Heart right ventricle (tissue), 16 donors: ENCODE results near the gene TBC1D22A. TPM values are rescaled to one million over a fixed set of nuclear protein-coding genes. Genes with fewer than 3 reads are reported as not detected.

Experiments used
- ATAC-seq, 8 donors: fragments of 200-7000 bp; cut with Tn5 transposase; one replicate each; pipeline ENCODE4 v1.9.1; 2020; ENCODE audit warnings: mild to moderate bottlenecking in 8 of 8, moderate library complexity in 8 of 8, moderate number of reproducible peaks in 1 of 8
- DNase-seq, 2 donors: peaks; one replicate each; pipeline ENCODE4 v3.0.0-alpha.2; 2020
- H3K27ac ChIP-seq, 10 donors: fragments of 200-600 bp; sonication (generic) in 2 of 10; one replicate each; pipeline versions ENCODE4 v1.5.0 to v1.8.0; 2020 to 2022; ENCODE audit warnings: mild to moderate bottlenecking in 3 of 10
- H3K27me3 ChIP-seq, 7 donors: fragments of 200-600 bp; one replicate each; pipeline ENCODE4 v1.8.0; 2021 to 2022; ENCODE audit warnings: mild to moderate bottlenecking in 2 of 7
- H3K36me3 ChIP-seq, 9 donors: fragments of 200-600 bp; sonication (generic) in 1 of 9; one replicate each; pipeline versions ENCODE4 v1.5.0 to v1.8.0; 2020 to 2022; ENCODE audit warnings: mild to moderate bottlenecking in 2 of 9
- H3K4me1 ChIP-seq, 9 donors: fragments of 200-600 bp; sonication (generic) in 1 of 9; one replicate each; pipeline versions ENCODE4 v1.5.0 to v1.8.0; 2020 to 2022; ENCODE audit warnings: mild to moderate bottlenecking in 4 of 9
- H3K4me3 ChIP-seq, 10 donors: fragments of 200-600 bp; sonication (generic) in 2 of 10; one replicate each; pipeline versions ENCODE4 v1.5.0 to v1.8.0; 2020 to 2022; ENCODE audit warnings: mild to moderate bottlenecking in 7 of 10, moderate library complexity in 2 of 10
- H3K9me3 ChIP-seq, 11 donors: fragments of 200-600 bp in 10 of 11; sonication (generic) in 2 of 11; one replicate each; pipeline versions ENCODE4 v1.5.0 to v1.8.0; 2013 to 2022; ENCODE audit warnings: mild to moderate bottlenecking in 2 of 11, control low read depth in 1 of 11, moderate library complexity in 1 of 11
- CTCF ChIP-seq, 9 donors: fragments of 200-600 bp; sonication (generic) in 2 of 9; IDR thresholded peaks; one replicate each; pipeline versions ENCODE4 v1.5.0 to v1.8.0; 2021 to 2022; ENCODE audit warnings: antibody characterized with exemption in 9 of 9, mild to moderate bottlenecking in 5 of 9, moderate library complexity in 1 of 9
- WGBS, 2 donors: extraction: QIAGEN DNeasy Blood & Tissue Kit; methylation state at CpG; one replicate each; pipeline ENCODE4 v1.1.7; 2013; ENCODE audit warnings: inconsistent platforms in 1 of 2; 5-methylcytosine and 5-hydroxymethylcytosine counted together
- intact Hi-C, 10 donors: fragments of 100-400 bp; cut with DNase I; formaldehyde crosslinking; loops; one replicate each; pipeline versions ENCODE4 v1.11.1 to v1.14.2; 2022
- polyA plus RNA-seq, 2 donors: library from polyadenylated mRNA; stranded (reverse); fragments of 200-250 nt; gene quantifications; one replicate each; pipeline ENCODE4 v1.2.3, GENCODE V29; 2013
- total RNA-seq, 10 donors: library from RNA; stranded (reverse); fragmentation: NEBNext Ultra II Directional in 3 of 10; extraction: Animal tissue kit (Norgen Biotek cat#: 25700) in 3 of 10; gene quantifications; one replicate each; pipeline versions ENCODE4 v1.2.1 to v1.2.4, GENCODE V29; 2021 to 2023
- donor health status: Arrhythmogenic right ventricular cardiomyopathy.
- donor health status: ischemic (EF 13 %, LVEDD 7.1; RV severe dilation, severe dysfunction).
- donor health status: healthy with polysubstance abuse.
- donor health status: DM: no; HTN: yes; CAD: no.
- donor health status: DM: no; HTN: no; CAD: no.
- donor health status: ischemic (EF 25% LVEDD 6.9; RV normal size, moderate dysfunction).
- donor health status: ischemic (EF 25% LVEDD 5.7; RV mildly dilated, moderate dysfunction).
- donor health status: healthy.
- donor health status: DM: yes; HTN: yes; CAD: no.
- donor health status: Ischemic cardiomyopathy.
- donor health status: ischemic (EF 35%, LVEDD 5.7; RV mildly dilated, moderate dysfunction).
- donor health status: nonischemic (EF 11% LVEDD 7.7; RV severe dilation, severe dysfunction).
- donor health status: DM: yes; HTN: yes; CAD: no.
- donor health status: PGD.
- donor health status: ischemic (EF 29% LVEDD 5.4; RV normal size, mild dysfunction).
- donor health status: nonischemic (EF 23%, LVEDD 6.1; RV moderate dilation, normal function).

The TBC1D22A gene
- total and polyA plus RNA-seq, 12 donors, result 7.2 to 27.9 (median 17.9) TPM

GRCh38 chr22:46827781-46828180, 65.3 kb downstream of the TBC1D22A start:
- 98 to 99% methylated on average over 12 of the region's 12 CpGs for WGBS, 2 donors
- intact Hi-C loops, result no loop called here
- no peak for ATAC-seq

DNA sequence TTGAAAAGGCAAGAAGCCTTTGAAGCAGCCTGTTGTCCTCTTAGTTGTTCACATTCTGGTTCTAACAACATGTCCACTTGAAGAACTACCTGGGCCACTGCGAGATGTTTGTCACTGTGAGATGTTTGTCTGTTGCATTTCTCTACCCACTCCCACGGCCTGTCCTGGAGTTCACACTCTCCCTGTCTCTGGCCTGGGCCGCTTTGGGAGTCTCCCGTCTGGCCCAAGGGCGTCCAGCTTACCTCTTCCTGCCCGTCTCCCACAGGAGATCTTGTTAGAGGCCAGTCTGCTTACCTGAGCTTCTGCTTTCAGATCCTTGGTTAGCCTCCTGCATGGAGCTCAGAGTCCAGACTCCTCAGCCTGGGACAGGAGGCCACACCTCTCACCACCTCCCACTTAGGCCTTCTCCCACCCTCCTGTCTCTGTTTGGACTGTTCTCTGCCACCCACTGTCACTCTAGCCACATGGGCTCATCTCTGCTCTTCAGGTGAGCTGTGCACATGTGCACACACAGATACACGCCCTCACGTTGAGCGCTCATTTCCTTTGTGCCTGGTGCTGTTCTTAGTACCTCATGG, 66.0 kb downstream of the TBC1D22A start:
- Histone ChIP-seq H3K4me3 (no peak overlapping the region), H3K36me3 (peaks cover 0 to 18% (median 0%) of the 10 kb centered on the region in 9 donors), H3K4me1 (peaks cover 10 to 35% (median 29%) of the 10 kb centered on the region in 9 donors), H3K9me3 (no peaks in the 10 kb centered on the region), H3K27ac (no peak overlapping the region), H3K27me3 (no peaks in the 10 kb centered on the region)
- no peak for DNase-seq
- no peak for ATAC-seq
- 93 to 95% methylated on average over 9 of the region's 9 CpGs for WGBS, 2 donors
- intact Hi-C loops, result no loop called here
- no peak for TF ChIP-seq CTCF (IDR thresholded peaks at IDR 0.05)

More at GRCh38 chr22:46827781-46828180, 65.3 kb downstream of the TBC1D22A start:
- no peaks in the 10 kb centered on the region for H3K27me3 ChIP-seq
- no peak overlapping the region for H3K4me3 ChIP-seq
- H3K27ac ChIP-seq, result no peak overlapping the region
- H3K4me1 ChIP-seq, result peaks cover 10 to 35% (median 29%) of the 10 kb centered on the region in 9 donors
- no peak for TF ChIP-seq CTCF (IDR thresholded peaks at IDR 0.05)
- H3K36me3 ChIP-seq, result peaks cover 0 to 22% (median 0%) of the 10 kb centered on the region in 9 donors
- H3K9me3 ChIP-seq, result no peaks in the 10 kb centered on the region
- DNase-seq, result no peak

DNA sequence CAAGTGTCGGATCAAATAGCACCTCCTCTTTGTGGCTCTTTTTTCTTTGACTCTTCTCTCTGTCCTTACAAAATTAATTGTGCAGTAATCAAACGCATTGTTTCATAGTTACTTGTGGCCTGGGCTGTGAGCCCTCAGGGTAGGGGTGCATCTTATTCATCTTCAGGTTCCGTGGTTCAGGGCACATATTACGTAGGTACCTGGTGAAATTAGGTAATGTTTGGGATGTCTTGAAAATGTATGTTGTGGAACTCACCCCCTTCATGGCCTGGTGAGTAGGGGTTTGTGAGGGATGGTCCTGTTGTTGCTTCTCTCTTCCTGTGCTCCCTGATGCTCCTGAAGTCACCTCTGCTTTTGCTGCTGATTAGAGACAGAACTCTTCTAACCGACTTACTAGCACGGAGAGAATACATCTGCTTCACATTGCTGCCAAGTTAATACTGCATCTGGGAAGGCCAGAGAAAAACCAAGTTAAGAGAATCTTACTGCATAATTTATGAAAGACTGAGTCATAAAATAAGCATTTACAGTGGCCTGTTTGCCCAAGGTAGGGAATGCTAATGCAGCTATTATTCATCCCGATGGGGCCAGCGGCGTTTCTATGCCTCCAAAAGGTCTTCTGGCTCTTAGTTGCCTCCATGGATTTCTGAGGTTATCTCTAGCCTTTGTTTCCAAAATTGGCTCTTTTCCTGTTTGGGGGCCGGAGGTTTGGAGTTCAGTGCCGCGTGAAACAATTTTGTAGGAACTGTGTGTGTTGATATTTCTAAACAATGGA, 66.9 kb downstream of the TBC1D22A start:
- Histone ChIP-seq H3K36me3 (peaks cover 0 to 9% (median 0%) of the 10 kb centered on the region in 9 donors), H3K27me3 (no peaks in the 10 kb centered on the region), H3K9me3 (peaks cover 0 to 5% (median 0%) of the 10 kb centered on the region in 11 donors), H3K27ac (peak overlapping the region in 2 of 10 donors; percentile 35 to 40), H3K4me1 (peaks cover 10 to 38% (median 29%) of the 10 kb centered on the region in 9 donors), H3K4me3 (no peak overlapping the region)
- intact Hi-C loops, result no loop called here
- DNase-seq (no peak), ATAC-seq (peak in 5 of 8 donors; percentile 9 to 45 (median 32))
- no peak for TF ChIP-seq CTCF (IDR thresholded peaks at IDR 0.05)
- WGBS, 2 donors, result 58 to 69% methylated on average over 12 of the region's 12 CpGs

- H3K36me3 ChIP-seq, result peaks cover 0 to 8% (median 0%) of the 10 kb centered on the region in 9 donors
- ATAC-seq (peak in 7 of 8 donors; percentile 50 to 88 (median 79)), DNase-seq (peak; percentile 59 to 62)
- no peak overlapping the region for H3K4me3 ChIP-seq
- peaks cover 10 to 38% (median 29%) of the 10 kb centered on the region in 9 donors for H3K4me1 ChIP-seq
- H3K9me3 ChIP-seq, result peaks cover 0 to 14% (median 4%) of the 10 kb centered on the region in 11 donors
- H3K27me3 ChIP-seq, result no peaks in the 10 kb centered on the region
- no peak for TF ChIP-seq CTCF (IDR thresholded peaks at IDR 0.05)
- WGBS, 2 donors, result 73 to 76% methylated on average over 15 of the region's 15 CpGs
- intact Hi-C loops, result no loop called here
- peak overlapping the region in 3 of 10 donors; percentile 20 to 47 (median 35) for H3K27ac ChIP-seq
Measured at GRCh38 chr22:46829941-46830715, 67.7 kb downstream of the TBC1D22A start.
